T-helper 1 cell (primary cell): ENCODE measurements around the gene CASP4.
"Not testable (repeated sequence)": the region's sequence is repeated elsewhere in the genome, so short reads cannot be mapped to it uniquely, and the experiment has no call there.

ENCODE experiments used
- DNase-seq, 5 donors: peaks; one replicate each; pipeline ENCODE4 v3.0.0-alpha.2; 2012 to 2020

CASP4 gene

GRCh38 chr11:104956528-104956927 is 11.8 kb downstream of the CASP4 start:
- no peak for DNase-seq

- peak in 1 of 5 donors; percentile 52 for DNase-seq
These were observed 21.5 kb downstream of the CASP4 start for GRCh38 chr11:104946907-104947306.

- no peak for DNase-seq
These were observed 24.3 kb downstream of the CASP4 start for GRCh38 chr11:104944076-104944475.

GRCh38 chr11:104943561-104943960 is 24.8 kb downstream of the CASP4 start:
- DNase-seq: no peak

GRCh38 chr11:104934594-104934993 is 33.8 kb downstream of the CASP4 start:
- DNase-seq: peak in 1 of 5 donors; percentile 25

GRCh38 chr11:104934073-104934472 is 34.3 kb downstream of the CASP4 start:
- DNase-seq: not testable (repeated sequence)

GRCh38 chr11:104928811-104929210 is 39.6 kb downstream of the CASP4 start:
- DNase-seq: no peak

- no peak for DNase-seq
These were observed 41.4 kb downstream of the CASP4 start for GRCh38 chr11:104926771-104927611.

GRCh38 chr11:104925850-104926249 is 42.5 kb downstream of the CASP4 start:
- DNase-seq: no peak

GRCh38 chr11:104918113-104918824 is 50.1 kb downstream of the CASP4 start:
- DNase-seq: peak in 1 of 5 donors; percentile 55

- DNase-seq: no peak
These were observed 50.9 kb downstream of the CASP4 start for GRCh38 chr11:104917271-104918112.

GRCh38 chr11:104916442-104916841 is 51.9 kb downstream of the CASP4 start:
- peak in 1 of 5 donors; percentile 3 for DNase-seq

GRCh38 chr11:104912102-104912501 is 56.3 kb downstream of the CASP4 start:
- DNase-seq: no peak

GRCh38 chr11:104908186-104908531 is 60.2 kb downstream of the CASP4 start:
- no peak for DNase-seq

- DNase-seq: peak in 1 of 5 donors; percentile 83
These were observed 60.7 kb downstream of the CASP4 start for GRCh38 chr11:104907521-104908185.

GRCh38 chr11:104905271-104905670 is 63.1 kb downstream of the CASP4 start:
- no peak for DNase-seq

- DNase-seq: no peak
These were observed 69.1 kb downstream of the CASP4 start for GRCh38 chr11:104899226-104899625.

GRCh38 chr11:104898685-104899013 is 69.7 kb downstream of the CASP4 start:
- no peak for DNase-seq

- peak in 1 of 5 donors; percentile 35 for DNase-seq
These were observed 70.3 kb downstream of the CASP4 start, which contains the start of gene CASP12 for GRCh38 chr11:104897891-104898684. CASP12 (minus strand) TSS chr11:104898460.

GRCh38 chr11:104895634-104896033 is 72.7 kb downstream of the CASP4 start:
- DNase-seq: no peak

- DNase-seq: no peak
These were observed 74.5 kb downstream of the CASP4 start for GRCh38 chr11:104893876-104894275.
